Sigmoid colon (tissue), 7 donors: ENCODE data around the gene NCOA1. TPM values are rescaled to one million over a fixed set of nuclear protein-coding genes. Genes with fewer than 3 reads are reported as not detected.

Experiments used
- DNase-seq: peaks from one replicate; pipeline ENCODE4 v3.0.0-alpha.2; 2019
- H3K27ac ChIP-seq, 4 donors: fragments of 200-600 bp; sonication (generic); one replicate each; pipeline ENCODE4 v1.5.1; 2016 to 2019; ENCODE audit warnings: mild to moderate bottlenecking in 1 of 4
- H3K27me3 ChIP-seq, 3 donors: fragments of 200-600 bp; sonication (generic); one replicate each; pipeline ENCODE4 v1.5.1; 2019; ENCODE audit warnings: mild to moderate bottlenecking in 1 of 3
- H3K36me3 ChIP-seq, 4 donors: fragments of 200-600 bp; sonication (generic); one replicate each; pipeline ENCODE4 v1.5.1; 2016 to 2019
- H3K4me1 ChIP-seq, 4 donors: fragments of 200-600 bp; sonication (generic); one replicate each; pipeline ENCODE4 v1.5.1; 2017 to 2019
- H3K4me3 ChIP-seq, 4 donors: fragments of 200-600 bp; sonication (generic); one replicate each; pipeline ENCODE4 v1.5.1; 2017 to 2019; ENCODE audit warnings: mild to moderate bottlenecking in 2 of 4, moderate library complexity in 1 of 4
- H3K9me3 ChIP-seq, 4 donors: fragments of 200-600 bp in 3 of 4; sonication (generic) in 3 of 4; one replicate each; pipeline versions ENCODE4 v1.5.1 to v1.6.1; 2013 to 2019
- CTCF ChIP-seq, 4 experiments: fragments of 450-650 bp in 3 of 4; fragments of 200-600 bp in 1 of 4; IDR thresholded peaks; one replicate each; pipeline ENCODE4 v1.5.1; 2016 to 2019; ENCODE audit warnings: antibody characterized with exemption in 4 of 4, mild to moderate bottlenecking in 3 of 4, moderate library complexity in 2 of 4
- EP300 ChIP-seq, 4 donors: sonication (generic); formaldehyde crosslinking; IDR thresholded peaks; one replicate each; pipeline ENCODE4 v1.6.1; 2017; ENCODE audit warnings: antibody characterized with exemption in 4 of 4
- POLR2A ChIP-seq, 2 donors: fragments of 450-650 bp; IDR thresholded peaks; one replicate each; pipeline ENCODE4 v1.6.1; 2016; ENCODE audit warnings: antibody characterized with exemption in 2 of 2, mild to moderate bottlenecking in 2 of 2, moderate library complexity in 2 of 2
- POLR2AphosphoS5 ChIP-seq, 4 donors: sonication (generic); formaldehyde crosslinking; IDR thresholded peaks; one replicate each; pipeline ENCODE4 v1.6.1; 2017; ENCODE audit warnings: antibody characterized with exemption in 4 of 4
- WGBS, 2 donors: extraction: QIAGEN DNeasy Blood & Tissue Kit; methylation state at CpG; one replicate each; pipeline ENCODE4 v1.1.7; 2013; 5-methylcytosine and 5-hydroxymethylcytosine counted together
- intact Hi-C: fragments of 100-400 bp; cut with DNase I; formaldehyde crosslinking; loops from one replicate; pipeline ENCODE4 v1.15.1; 2023
- polyA plus RNA-seq, 3 donors: library from polyadenylated mRNA; stranded (reverse); fragments of 200-250 nt; gene quantifications; one replicate each; pipeline ENCODE4 v1.2.3, GENCODE V29; 2013
- total RNA-seq, 4 donors: library from RNA; depleted of rRNA; stranded (reverse); fragments of >200 nt; gene quantifications; one replicate each; pipeline ENCODE4 v1.1.0, GENCODE V29; 2016
- donor health status: healthy with polysubstance abuse.
- donor health status: Bipolar disorder and iron deficiency.
- donor health status: healthy.

Gene NCOA1
- total and polyA plus RNA-seq, 7 donors, result 11.3 to 61.7 (median 49.2) TPM

DNA sequence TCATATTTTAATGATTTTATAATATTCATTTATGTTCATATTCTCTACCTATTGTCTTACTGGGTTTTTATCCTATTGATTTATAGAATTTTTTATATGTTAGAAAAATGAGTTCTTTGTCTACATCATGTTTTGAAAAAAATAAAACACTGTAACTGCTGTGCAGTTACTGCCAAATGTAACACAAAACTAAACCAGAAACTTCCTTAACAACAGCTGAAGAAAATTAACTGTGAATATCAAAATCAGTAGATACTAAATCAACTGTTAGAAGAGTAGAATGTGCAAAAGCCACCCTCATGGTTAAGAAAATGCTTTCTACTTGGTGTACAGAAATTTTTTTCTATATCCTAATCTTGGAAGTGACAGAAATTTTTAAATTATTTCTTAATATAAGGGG is 232.6 kb downstream of the NCOA1 start:
- Histone ChIP-seq H3K4me1 (peaks cover 0 to 27% (median 17%) of the 10 kb centered on the region in 4 donors), H3K27ac (no peak overlapping the region), H3K9me3 (no peaks in the 10 kb centered on the region), H3K36me3 (peaks cover 0 to 21% (median 5%) of the 10 kb centered on the region in 4 donors), H3K4me3 (no peak overlapping the region), H3K27me3 (no peaks in the 10 kb centered on the region)
- intact Hi-C loops, result loop anchor here (10.0 kb wide), 1 partner anchor 229 kb away; the partner anchor contains the start of gene NCOA1
- TF ChIP-seq POLR2AphosphoS5 (IDR thresholded peaks at IDR 0.05) (no peak), EP300 (IDR thresholded peaks at IDR 0.05) (no peak), CTCF (IDR thresholded peaks at IDR 0.05) (no peak), POLR2A (IDR thresholded peaks at IDR 0.05) (no peak)
- no peak for DNase-seq

DNA sequence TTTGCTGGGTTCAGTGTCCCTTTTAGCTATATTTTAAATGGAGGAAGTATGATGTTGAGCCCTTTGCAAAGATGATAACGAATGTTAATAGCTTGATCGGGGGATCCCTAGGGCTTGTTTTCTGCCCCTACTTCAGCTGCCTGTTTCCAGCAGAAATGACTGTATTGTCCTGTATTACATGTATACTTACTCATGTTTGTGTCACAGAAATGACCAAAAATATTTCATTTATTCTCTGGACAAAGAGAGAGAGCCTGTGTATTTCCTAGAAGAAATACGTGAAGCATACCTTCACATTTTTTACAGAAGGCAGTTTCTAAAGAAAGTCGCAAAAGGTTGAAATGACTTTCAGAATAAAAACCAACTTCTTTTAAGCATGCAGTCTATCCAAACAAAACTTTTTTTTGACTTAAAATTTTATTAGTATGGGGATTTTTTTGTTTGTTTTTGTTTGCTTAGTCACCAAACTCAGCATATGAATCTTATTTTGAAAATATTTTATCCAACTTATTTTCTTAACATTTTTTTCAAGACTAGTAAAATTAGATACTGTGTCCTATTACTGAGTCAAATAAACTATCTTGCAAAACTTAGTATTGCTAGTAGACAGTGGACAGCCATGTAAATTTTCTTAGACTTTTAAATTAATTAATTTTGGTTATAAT is 233.2 kb downstream of the NCOA1 start:
- H3K4me1 ChIP-seq, result peaks cover 0 to 27% (median 17%) of the 10 kb centered on the region in 4 donors
- H3K4me3 ChIP-seq, result no peak overlapping the region
- TF ChIP-seq EP300 (IDR thresholded peaks at IDR 0.05) (no peak), POLR2AphosphoS5 (IDR thresholded peaks at IDR 0.05) (no peak), CTCF (IDR thresholded peaks at IDR 0.05) (no peak), POLR2A (IDR thresholded peaks at IDR 0.05) (no peak)
- H3K36me3 ChIP-seq, result peaks cover 0 to 27% (median 5%) of the 10 kb centered on the region in 4 donors
- no peak for DNase-seq
- no peaks in the 10 kb centered on the region for H3K27me3 ChIP-seq
- 88 to 92% methylated on average over 4 of the region's 4 CpGs for WGBS, 2 donors
- H3K9me3 ChIP-seq, result no peaks in the 10 kb centered on the region
- no peak overlapping the region for H3K27ac ChIP-seq
- intact Hi-C loops, result loop anchor here (10.0 kb wide), 1 partner anchor 229 kb away; the partner anchor contains the start of gene NCOA1

- peaks cover 0 to 18% (median 11%) of the 10 kb centered on the region in 4 donors for H3K4me1 ChIP-seq
- no peak for DNase-seq
- H3K27ac ChIP-seq, result no peak overlapping the region
- intact Hi-C loops, result loop anchor here (10.0 kb wide), 1 partner anchor 231 kb away; the partner anchor contains the start of gene NCOA1
- H3K9me3 ChIP-seq, result no peaks in the 10 kb centered on the region
- peaks cover 0 to 44% (median 10%) of the 10 kb centered on the region in 4 donors for H3K36me3 ChIP-seq
- TF ChIP-seq CTCF (IDR thresholded peaks at IDR 0.05) (no peak), POLR2AphosphoS5 (IDR thresholded peaks at IDR 0.05) (no peak), POLR2A (IDR thresholded peaks at IDR 0.05) (no peak), EP300 (IDR thresholded peaks at IDR 0.05) (no peak)
- WGBS, 2 donors, result 77 to 88% methylated on average over 3 of the region's 3 CpGs
- no peak overlapping the region for H3K4me3 ChIP-seq
- no peaks in the 10 kb centered on the region for H3K27me3 ChIP-seq
Observed at GRCh38 chr2:24725956-24726355, 234.9 kb downstream of the NCOA1 start.

DNA sequence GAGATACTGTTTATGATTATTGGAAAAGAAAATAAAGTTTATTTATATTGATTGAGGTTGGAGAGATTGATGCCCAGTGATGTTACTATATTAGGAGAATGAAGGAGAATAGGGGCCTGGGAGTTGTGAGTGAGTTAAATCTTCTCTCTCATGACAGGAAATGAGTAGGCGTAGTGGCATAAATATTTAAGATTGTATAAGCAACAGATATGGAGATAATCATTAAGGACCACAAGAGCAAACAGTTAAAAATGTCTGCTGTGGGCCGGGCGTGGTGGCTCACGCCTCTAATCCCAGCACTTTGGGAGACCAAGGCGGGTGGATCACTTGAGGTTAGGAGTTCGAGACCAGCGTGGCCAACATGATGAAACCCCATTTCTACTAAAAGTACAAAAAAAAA is 239.4 kb downstream of the NCOA1 start:
- TF ChIP-seq EP300 (IDR thresholded peaks at IDR 0.05), result no peak
- no peak for TF ChIP-seq POLR2A (IDR thresholded peaks at IDR 0.05)
- 79 to 89% methylated on average over 7 of the region's 7 CpGs for WGBS, 2 donors

DNA sequence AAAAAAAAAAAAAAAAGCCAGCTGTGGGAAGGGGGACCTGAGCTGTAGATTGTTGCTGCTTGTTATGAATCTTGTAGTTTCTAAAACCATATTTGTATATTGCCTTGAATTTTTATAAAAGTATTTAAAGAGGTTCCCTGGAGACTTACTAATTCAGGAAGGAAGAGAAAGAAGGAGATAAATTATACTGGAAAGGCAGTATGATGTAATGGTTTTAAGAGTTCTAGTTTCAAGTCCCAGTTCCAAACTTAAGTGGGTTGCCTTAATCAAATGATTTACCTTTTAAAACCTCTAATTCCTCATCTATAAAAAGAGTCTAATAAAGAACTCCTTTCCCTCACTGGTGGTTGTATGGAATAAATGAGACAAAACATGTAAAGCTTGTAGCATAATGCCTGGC is 240.0 kb downstream of the NCOA1 start:
- DNase-seq, result no peak
- Histone ChIP-seq H3K4me3 (no peak overlapping the region), H3K27me3 (no peaks in the 10 kb centered on the region), H3K27ac (no peak overlapping the region), H3K9me3 (no peaks in the 10 kb centered on the region), H3K36me3 (peaks cover 0 to 48% (median 10%) of the 10 kb centered on the region in 4 donors), H3K4me1 (no peaks in the 10 kb centered on the region)
- no peak for TF ChIP-seq POLR2A (IDR thresholded peaks at IDR 0.05)
- no peak for TF ChIP-seq CTCF (IDR thresholded peaks at IDR 0.05)
- no peak for TF ChIP-seq EP300 (IDR thresholded peaks at IDR 0.05)
- no peak for TF ChIP-seq POLR2AphosphoS5 (IDR thresholded peaks at IDR 0.05)
- intact Hi-C loops, result no loop called here

More for the DNA sequence above, 239.4 kb downstream of the NCOA1 start:
- Histone ChIP-seq H3K4me1 (no peaks in the 10 kb centered on the region), H3K27ac (no peak overlapping the region), H3K27me3 (no peaks in the 10 kb centered on the region), H3K36me3 (peaks cover 0 to 48% (median 10%) of the 10 kb centered on the region in 4 donors), H3K4me3 (no peak overlapping the region), H3K9me3 (no peaks in the 10 kb centered on the region)
- DNase-seq, result no peak
- intact Hi-C loops, result no loop called here
